Vagina (tissue), 2 donors: ENCODE measurements around the gene ZDHHC11. TPM values are rescaled to one million over a fixed set of nuclear protein-coding genes. Genes with fewer than 3 reads are reported as not detected.

Experiments used
- DNase-seq, 2 donors: peaks; one replicate each; pipeline ENCODE4 v3.0.0-alpha.2; 2017; ENCODE audit errors: extremely low spot score in 2 of 2
- H3K27ac ChIP-seq: fragments of 200-600 bp; sonication (generic); one replicate; pipeline ENCODE4 v1.5.1; 2019
- H3K27me3 ChIP-seq: fragments of 200-600 bp; sonication (generic); one replicate; pipeline ENCODE4 v1.5.1; 2019
- H3K36me3 ChIP-seq, 2 donors: fragments of 200-600 bp; sonication (generic); one replicate each; pipeline ENCODE4 v1.5.1; 2017 to 2019
- H3K4me1 ChIP-seq: fragments of 200-600 bp; sonication (generic); one replicate; pipeline ENCODE4 v1.5.1; 2019
- H3K4me3 ChIP-seq, 2 donors: fragments of 200-600 bp; sonication (generic); 1 replicate in 1 of 2; 2 replicates in 1 of 2; pipeline ENCODE4 v1.5.1; 2016 to 2019
- H3K9me3 ChIP-seq: fragments of 200-600 bp; sonication (generic); one replicate; pipeline ENCODE4 v1.5.1; 2019
- POLR2A ChIP-seq, 2 donors: fragments of 450-650 bp; IDR thresholded peaks; one replicate each; pipeline ENCODE4 v1.6.1; 2017; ENCODE audit warnings: antibody characterized with exemption in 2 of 2, mild to moderate bottlenecking in 2 of 2, moderate library complexity in 2 of 2
- POLR2AphosphoS5 ChIP-seq, 2 donors: sonication (generic); formaldehyde crosslinking; IDR thresholded peaks; one replicate each; pipeline ENCODE4 v1.9.0; 2017; ENCODE audit warnings: antibody characterized with exemption in 2 of 2, mild to moderate bottlenecking in 2 of 2, low read depth in 1 of 2; ENCODE audit not compliant: insufficient read depth in 1 of 2
- intact Hi-C: fragments of 100-400 bp; cut with DNase I; formaldehyde crosslinking; loops from one replicate; pipeline ENCODE4 v1.15.1; 2023
- total RNA-seq: library from RNA; depleted of rRNA; stranded (reverse); fragments of >200 nt; gene quantifications from one replicate; pipeline ENCODE4 v1.2.3, GENCODE V29; 2016
- TF ChIP-seq, protein P1 (sequence below), 3 experiments: fragments of 450-650 bp in 2 of 3; fragments of 200-600 bp in 1 of 3; sonication (generic) in 1 of 3; IDR thresholded peaks; one replicate each; pipeline ENCODE4 v1.5.1; 2017 to 2019; ENCODE audit warnings: antibody characterized with exemption in 3 of 3, mild to moderate bottlenecking in 2 of 3, moderate library complexity in 2 of 3

The ZDHHC11 gene
- total RNA-seq, 1 donor from 2014 or later: 5.6 TPM

DNA sequence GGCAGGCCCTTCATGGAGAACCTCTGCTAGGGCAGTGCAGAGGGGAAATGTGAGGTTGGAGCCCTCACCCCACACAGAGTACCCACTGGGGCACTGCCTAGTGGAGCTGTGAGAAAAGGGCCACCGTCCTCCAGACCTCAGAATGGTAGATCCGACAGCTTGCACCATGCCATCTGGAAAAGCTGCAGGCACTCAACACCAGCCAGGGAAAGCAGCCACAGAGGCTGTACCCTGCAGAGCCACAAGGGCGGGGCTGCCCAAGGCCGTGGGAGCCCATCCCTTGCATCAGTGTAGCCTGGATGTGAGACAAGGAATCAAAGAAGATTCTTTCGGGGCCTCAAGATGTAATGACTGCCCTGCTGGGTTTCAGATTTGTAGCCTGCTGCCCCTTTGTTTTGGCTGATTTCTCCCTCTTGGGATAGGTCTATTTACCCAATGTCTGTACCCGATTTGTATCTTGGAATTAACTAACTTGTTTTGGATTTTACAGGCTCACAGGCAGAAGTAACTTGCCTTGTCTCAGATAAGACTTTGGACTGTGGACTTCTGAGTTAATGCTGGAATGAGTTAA is 16.6 kb upstream of the ZDHHC11 start:
- no peaks in the 10 kb centered on the region for H3K9me3 ChIP-seq
- peaks cover 21% of the 10 kb centered on the region for H3K4me1 ChIP-seq
- intact Hi-C loops: no loop called here
- H3K36me3 ChIP-seq: peaks cover 6 to 76% of the 10 kb centered on the region in 2 donors
- H3K4me3 ChIP-seq: no peak overlapping the region
- no peak overlapping the region for H3K27ac ChIP-seq
- H3K27me3 ChIP-seq: no peaks in the 10 kb centered on the region
- TF ChIP-seq POLR2A (IDR thresholded peaks at IDR 0.05): no peak
- no peak for TF ChIP-seq POLR2AphosphoS5 (IDR thresholded peaks at IDR 0.05; ENCODE audit: insufficient read depth in 1 of 2, low read depth in 1 of 2)
- TF ChIP-seq, protein P1, sequence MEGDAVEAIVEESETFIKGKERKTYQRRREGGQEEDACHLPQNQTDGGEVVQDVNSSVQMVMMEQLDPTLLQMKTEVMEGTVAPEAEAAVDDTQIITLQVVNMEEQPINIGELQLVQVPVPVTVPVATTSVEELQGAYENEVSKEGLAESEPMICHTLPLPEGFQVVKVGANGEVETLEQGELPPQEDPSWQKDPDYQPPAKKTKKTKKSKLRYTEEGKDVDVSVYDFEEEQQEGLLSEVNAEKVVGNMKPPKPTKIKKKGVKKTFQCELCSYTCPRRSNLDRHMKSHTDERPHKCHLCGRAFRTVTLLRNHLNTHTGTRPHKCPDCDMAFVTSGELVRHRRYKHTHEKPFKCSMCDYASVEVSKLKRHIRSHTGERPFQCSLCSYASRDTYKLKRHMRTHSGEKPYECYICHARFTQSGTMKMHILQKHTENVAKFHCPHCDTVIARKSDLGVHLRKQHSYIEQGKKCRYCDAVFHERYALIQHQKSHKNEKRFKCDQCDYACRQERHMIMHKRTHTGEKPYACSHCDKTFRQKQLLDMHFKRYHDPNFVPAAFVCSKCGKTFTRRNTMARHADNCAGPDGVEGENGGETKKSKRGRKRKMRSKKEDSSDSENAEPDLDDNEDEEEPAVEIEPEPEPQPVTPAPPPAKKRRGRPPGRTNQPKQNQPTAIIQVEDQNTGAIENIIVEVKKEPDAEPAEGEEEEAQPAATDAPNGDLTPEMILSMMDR (IDR thresholded peaks at IDR 0.05): no peak
- no peak for DNase-seq

DNA sequence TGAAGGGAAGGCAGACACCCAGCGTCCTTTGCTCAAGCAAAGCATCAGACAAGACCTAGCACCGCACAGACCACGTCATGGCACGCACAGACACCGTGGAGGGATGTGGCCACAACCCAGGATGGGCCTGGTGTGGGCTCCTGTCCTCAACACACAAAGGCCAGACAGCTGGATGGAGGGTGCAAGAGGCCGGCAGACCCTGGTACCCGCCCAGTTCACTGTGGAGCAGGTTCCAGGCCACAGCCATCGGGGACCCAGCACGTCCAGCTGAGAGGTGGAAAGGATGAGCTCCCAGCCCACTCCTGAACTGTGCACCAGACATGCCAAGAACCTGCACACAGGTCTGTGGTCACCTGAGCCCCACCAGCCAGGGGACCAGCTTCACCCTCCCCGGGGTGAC is 15.0 kb upstream of the ZDHHC11 start:
- H3K27ac ChIP-seq: peak overlapping the region; percentile 27
- H3K4me1 ChIP-seq: peaks cover 21% of the 10 kb centered on the region
- intact Hi-C loops: no loop called here
- no peak for DNase-seq
- TF ChIP-seq POLR2AphosphoS5 (IDR thresholded peaks at IDR 0.05; ENCODE audit: insufficient read depth in 1 of 2, low read depth in 1 of 2): no peak
- TF ChIP-seq, protein P1 (IDR thresholded peaks at IDR 0.05): no peak
- no peaks in the 10 kb centered on the region for H3K27me3 ChIP-seq
- peaks cover 6 to 60% of the 10 kb centered on the region in 2 donors for H3K36me3 ChIP-seq
- H3K9me3 ChIP-seq: no peaks in the 10 kb centered on the region
- no peak overlapping the region for H3K4me3 ChIP-seq

DNA sequence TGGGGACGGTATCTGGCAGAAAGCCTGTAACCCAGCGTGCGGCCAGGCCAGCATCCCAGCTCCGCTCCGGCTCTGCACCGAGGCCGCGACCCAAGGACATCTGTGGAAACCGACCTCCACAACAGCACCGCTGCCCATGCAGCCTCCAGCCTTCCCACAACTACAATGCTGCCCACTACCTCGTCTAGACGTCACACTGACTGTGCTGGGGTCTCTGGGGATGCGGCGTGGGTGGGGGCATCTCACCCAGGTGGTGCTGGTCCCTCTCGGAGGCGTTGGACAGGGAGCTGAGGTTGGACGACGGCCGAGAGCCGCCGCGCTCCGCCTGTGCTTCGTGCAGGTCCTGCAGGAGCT is 14.4 kb upstream of the ZDHHC11 start:
- intact Hi-C loops: no loop called here
- peak overlapping the region; percentile 27 for H3K27ac ChIP-seq
- H3K9me3 ChIP-seq: no peaks in the 10 kb centered on the region
- no peaks in the 10 kb centered on the region for H3K27me3 ChIP-seq
- H3K4me1 ChIP-seq: peaks cover 21% of the 10 kb centered on the region
- DNase-seq: no peak
- TF ChIP-seq POLR2AphosphoS5 (IDR thresholded peaks at IDR 0.05; ENCODE audit: insufficient read depth in 1 of 2, low read depth in 1 of 2) (no peak), POLR2A (IDR thresholded peaks at IDR 0.05) (no peak)
- TF ChIP-seq, protein P1 (IDR thresholded peaks at IDR 0.05): no peak
- peaks cover 6 to 54% of the 10 kb centered on the region in 2 donors for H3K36me3 ChIP-seq
- no peak overlapping the region for H3K4me3 ChIP-seq

DNA sequence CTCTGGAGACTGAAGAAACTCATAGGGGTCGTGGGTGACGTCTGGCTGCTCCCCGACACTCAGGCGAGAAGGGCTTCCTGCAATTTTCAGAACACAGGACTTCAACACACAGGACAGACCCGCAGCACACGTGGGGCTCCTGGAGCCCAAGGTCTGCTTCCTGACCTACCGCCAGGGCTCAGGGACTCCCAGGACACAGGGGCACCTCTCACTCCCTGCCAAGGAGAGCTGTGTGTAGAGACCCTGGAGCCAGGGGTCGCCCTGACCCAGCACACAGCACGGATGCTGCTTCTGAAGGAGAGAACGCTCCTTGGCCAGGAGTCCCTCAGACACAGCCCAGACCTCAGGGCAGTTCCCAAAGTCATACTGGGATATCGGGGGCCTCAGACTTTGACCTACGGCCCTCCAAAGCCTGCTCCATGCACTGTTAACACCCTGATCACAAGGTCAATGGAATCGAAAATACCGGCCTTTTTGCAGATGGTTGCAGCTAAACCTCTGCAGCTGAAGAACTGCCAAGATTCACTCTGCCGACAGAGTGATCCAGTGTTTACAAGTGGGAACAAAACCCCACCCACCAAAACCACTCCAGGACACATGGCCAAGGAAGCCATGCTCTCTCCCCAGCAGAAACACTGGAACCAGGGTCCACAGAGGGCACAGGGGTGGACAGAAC is 13.8 kb upstream of the ZDHHC11 start:
- no peaks in the 10 kb centered on the region for H3K27me3 ChIP-seq
- DNase-seq: no peak
- H3K4me3 ChIP-seq: no peak overlapping the region
- peaks cover 3 to 49% of the 10 kb centered on the region in 2 donors for H3K36me3 ChIP-seq
- H3K27ac ChIP-seq: peak overlapping the region; percentile 27
- TF ChIP-seq POLR2AphosphoS5 (IDR thresholded peaks at IDR 0.05; ENCODE audit: insufficient read depth in 1 of 2, low read depth in 1 of 2) (no peak), POLR2A (IDR thresholded peaks at IDR 0.05) (no peak)
- TF ChIP-seq, protein P1 (IDR thresholded peaks at IDR 0.05): no peak
- intact Hi-C loops: loop anchor here (5.0 kb wide), 1 partner anchor 417 kb away; no protein-coding TSS in a partner anchor
- no peaks in the 10 kb centered on the region for H3K9me3 ChIP-seq
- peaks cover 21% of the 10 kb centered on the region for H3K4me1 ChIP-seq

DNA sequence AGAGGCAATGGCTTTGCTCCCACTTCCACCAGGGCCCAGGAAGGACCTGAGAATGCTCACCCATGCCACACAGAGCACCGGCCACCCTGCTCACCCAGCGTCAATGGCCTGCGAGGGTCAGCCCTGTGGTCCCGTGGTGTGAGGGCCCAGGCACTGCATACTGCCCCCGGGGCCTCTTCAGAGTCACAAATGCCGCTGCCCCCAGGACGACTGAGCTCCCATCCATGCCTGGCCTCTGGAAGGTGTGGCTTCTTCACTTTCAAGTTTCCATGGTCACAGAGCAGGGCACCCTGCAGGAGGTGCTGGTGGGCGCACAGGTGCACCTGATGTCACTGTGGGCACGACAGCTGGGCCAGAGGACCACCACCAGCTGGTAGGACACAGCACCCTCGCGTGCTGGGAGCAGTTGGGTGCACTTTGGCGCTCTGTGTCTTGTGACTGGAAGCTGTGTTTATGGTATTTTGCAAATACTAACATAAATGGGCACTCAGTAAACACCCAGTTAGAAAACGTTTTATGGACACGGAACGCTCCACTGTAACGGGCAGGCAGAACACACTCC is 12.5 kb upstream of the ZDHHC11 start:
- peaks cover 21% of the 10 kb centered on the region for H3K4me1 ChIP-seq
- DNase-seq: no peak

More for the DNA sequence above, 12.5 kb upstream of the ZDHHC11 start:
- Histone ChIP-seq H3K27ac (no peak overlapping the region), H3K36me3 (peaks cover 0 to 36% of the 10 kb centered on the region in 2 donors), H3K27me3 (no peaks in the 10 kb centered on the region), H3K9me3 (no peaks in the 10 kb centered on the region), H3K4me3 (no peak overlapping the region)
- no peak for TF ChIP-seq POLR2A (IDR thresholded peaks at IDR 0.05)
- no peak for TF ChIP-seq POLR2AphosphoS5 (IDR thresholded peaks at IDR 0.05; ENCODE audit: insufficient read depth in 1 of 2, low read depth in 1 of 2)
- TF ChIP-seq, protein P1 (IDR thresholded peaks at IDR 0.05): no peak
- intact Hi-C loops: loop anchor here (5.0 kb wide), 1 partner anchor 416 kb away; no protein-coding TSS in a partner anchor
